RWPE2 (cell line): ENCODE results near the gene FXYD2.

ENCODE experiments used
- ATAC-seq: fragments of 200-7000 bp; cut with Tn5 transposase; 3 replicates; pipeline ENCODE4 v1.9.1; 2021; ENCODE audit warnings: low read depth
- DNase-seq: peaks from one replicate; pipeline ENCODE4 v3.0.0-alpha.2; 2020; ENCODE audit warnings: low spot score
- H3K27ac ChIP-seq: fragments of 450-650 bp; 2 replicates; pipeline ENCODE4 v1.5.1; 2017; ENCODE audit warnings: mild to moderate bottlenecking; ENCODE audit not compliant: poor library complexity, severe bottlenecking
- H3K27me3 ChIP-seq: fragments of 250-450 bp; sonication (Bioruptor Pico); 2 replicates; pipeline ENCODE4 v1.5.1; 2021; ENCODE audit warnings: mild to moderate bottlenecking, moderate library complexity; ENCODE audit not compliant: insufficient read depth, poor library complexity, severe bottlenecking
- H3K36me3 ChIP-seq: fragments of 250-450 bp; sonication (Bioruptor Pico); 2 replicates; pipeline ENCODE4 v1.5.1; 2020; ENCODE audit warnings: low read depth, mild to moderate bottlenecking, moderate library complexity
- H3K4me1 ChIP-seq: fragments of 250-450 bp; sonication (Bioruptor Pico); 2 replicates; pipeline ENCODE4 v1.5.1; 2021; ENCODE audit warnings: mild to moderate bottlenecking, moderate library complexity; ENCODE audit not compliant: insufficient read depth, poor library complexity, severe bottlenecking
- H3K4me3 ChIP-seq: fragments of 250-450 bp; sonication (Bioruptor Pico); 2 replicates; pipeline ENCODE4 v1.5.1; 2021; ENCODE audit warnings: mild to moderate bottlenecking, moderate library complexity; ENCODE audit not compliant: severe bottlenecking
- H3K9me3 ChIP-seq: fragments of 250-450 bp; sonication (Bioruptor Pico); 2 replicates; pipeline ENCODE4 v1.5.1; 2021; ENCODE audit warnings: mild to moderate bottlenecking, moderate library complexity; ENCODE audit not compliant: severe bottlenecking
- TF ChIP-seq, protein P1 (sequence below): fragments of 450-650 bp; IDR thresholded peaks from one replicate; pipeline ENCODE4 v1.5.1; 2017; ENCODE audit warnings: mild to moderate bottlenecking, moderate library complexity; ENCODE audit not compliant: poor library complexity, severe bottlenecking

The FXYD2 gene

GRCh38 chr11:117830072-117830471, 5.5 kb upstream of the FXYD2 start:
- H3K4me1 ChIP-seq: no peaks in the 10 kb centered on the region
- TF ChIP-seq, protein P1, sequence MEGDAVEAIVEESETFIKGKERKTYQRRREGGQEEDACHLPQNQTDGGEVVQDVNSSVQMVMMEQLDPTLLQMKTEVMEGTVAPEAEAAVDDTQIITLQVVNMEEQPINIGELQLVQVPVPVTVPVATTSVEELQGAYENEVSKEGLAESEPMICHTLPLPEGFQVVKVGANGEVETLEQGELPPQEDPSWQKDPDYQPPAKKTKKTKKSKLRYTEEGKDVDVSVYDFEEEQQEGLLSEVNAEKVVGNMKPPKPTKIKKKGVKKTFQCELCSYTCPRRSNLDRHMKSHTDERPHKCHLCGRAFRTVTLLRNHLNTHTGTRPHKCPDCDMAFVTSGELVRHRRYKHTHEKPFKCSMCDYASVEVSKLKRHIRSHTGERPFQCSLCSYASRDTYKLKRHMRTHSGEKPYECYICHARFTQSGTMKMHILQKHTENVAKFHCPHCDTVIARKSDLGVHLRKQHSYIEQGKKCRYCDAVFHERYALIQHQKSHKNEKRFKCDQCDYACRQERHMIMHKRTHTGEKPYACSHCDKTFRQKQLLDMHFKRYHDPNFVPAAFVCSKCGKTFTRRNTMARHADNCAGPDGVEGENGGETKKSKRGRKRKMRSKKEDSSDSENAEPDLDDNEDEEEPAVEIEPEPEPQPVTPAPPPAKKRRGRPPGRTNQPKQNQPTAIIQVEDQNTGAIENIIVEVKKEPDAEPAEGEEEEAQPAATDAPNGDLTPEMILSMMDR: no peak
- H3K27me3 ChIP-seq: no peaks in the 10 kb centered on the region

DNA sequence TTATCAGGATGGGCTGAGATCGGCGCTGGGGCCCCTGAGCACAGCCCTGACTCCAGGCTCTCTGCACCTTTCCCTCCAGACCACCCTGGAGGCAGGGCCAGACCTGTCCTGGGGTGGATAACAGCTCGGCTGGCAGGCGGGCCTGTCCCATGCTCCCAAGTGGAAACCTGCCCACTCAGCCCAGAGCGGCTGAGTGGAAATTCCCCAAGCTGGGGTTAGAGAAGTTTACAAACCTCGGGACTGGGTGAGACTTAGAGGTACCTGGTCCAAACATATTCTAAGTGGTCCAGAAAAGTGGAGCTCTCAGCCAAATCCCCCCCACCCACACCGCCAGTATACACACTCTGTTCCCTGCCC, 4.8 kb upstream of the FXYD2 start:
- H3K36me3 ChIP-seq: no peaks in the 10 kb centered on the region
- TF ChIP-seq, protein P1: no peak
- H3K9me3 ChIP-seq: no peaks in the 10 kb centered on the region
- DNase-seq (no peak), ATAC-seq (no peak)
- no peaks in the 10 kb centered on the region for H3K4me1 ChIP-seq
- H3K27me3 ChIP-seq: no peaks in the 10 kb centered on the region
- H3K27ac ChIP-seq: no peak overlapping the region
- H3K4me3 ChIP-seq: no peak overlapping the region

More at GRCh38 chr11:117830072-117830471, 5.5 kb upstream of the FXYD2 start:
- Histone ChIP-seq H3K4me3 (no peak overlapping the region), H3K9me3 (no peaks in the 10 kb centered on the region), H3K27ac (no peak overlapping the region), H3K36me3 (no peaks in the 10 kb centered on the region)
- no peak for ATAC-seq
- DNase-seq: no peak

- DNase-seq (no peak), ATAC-seq (peak; percentile 80)
These were observed 4.2 kb upstream of the FXYD2 start for GRCh38 chr11:117828611-117829368.

DNA sequence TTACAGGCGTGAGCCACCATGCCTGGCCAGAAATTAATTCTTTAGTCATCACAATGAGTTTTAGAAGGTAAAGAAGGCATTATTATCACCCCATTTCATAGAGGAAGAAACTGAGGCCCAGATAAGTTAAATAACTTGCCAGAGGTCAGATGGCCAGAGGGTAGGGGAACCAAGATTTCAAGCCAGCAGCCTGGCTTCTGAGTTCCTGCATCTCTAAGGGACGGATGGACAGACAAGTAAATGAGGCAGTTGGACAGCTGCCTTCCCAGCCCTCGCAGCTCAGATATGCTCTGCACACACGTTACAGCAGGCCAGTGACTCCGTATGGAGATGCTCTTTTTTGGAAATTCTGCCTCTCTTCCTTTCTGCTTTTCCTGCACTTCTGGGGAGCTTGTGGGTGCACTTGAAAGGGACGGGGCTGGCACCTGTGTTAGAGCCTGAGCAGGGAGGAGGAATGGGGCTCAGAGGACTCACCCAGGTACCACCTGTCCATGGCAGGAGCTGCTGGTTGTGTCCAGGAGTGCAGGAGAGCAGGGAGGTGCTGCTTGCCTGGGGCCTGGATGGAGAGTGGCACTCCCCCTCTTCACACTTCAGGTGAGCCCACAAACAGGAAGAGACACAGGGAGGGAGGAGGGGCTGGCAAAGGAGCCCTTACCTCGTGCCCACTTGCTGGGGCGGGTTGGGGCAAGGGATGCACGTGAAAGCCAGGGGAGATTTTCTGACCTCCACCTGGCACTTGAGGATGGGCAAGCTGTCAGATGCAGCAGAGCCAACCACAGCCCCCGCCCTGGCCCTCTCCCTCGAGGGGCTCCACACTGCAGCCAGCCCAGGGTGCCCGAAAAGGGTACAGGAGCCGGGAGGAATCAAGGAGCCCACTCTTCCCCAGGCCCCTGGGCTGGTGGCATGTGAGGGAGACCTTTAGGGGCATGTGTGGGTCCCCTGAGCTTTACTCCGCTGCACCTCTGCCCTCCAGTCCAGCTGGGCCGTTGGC, 3.3 kb upstream of the FXYD2 start:
- ATAC-seq (no peak), DNase-seq (no peak)
- Histone ChIP-seq H3K9me3 (no peaks in the 10 kb centered on the region), H3K27ac (no peak overlapping the region), H3K4me3 (no peak overlapping the region), H3K27me3 (no peaks in the 10 kb centered on the region), H3K4me1 (no peaks in the 10 kb centered on the region), H3K36me3 (no peaks in the 10 kb centered on the region)
- TF ChIP-seq, protein P1: no peak

More at GRCh38 chr11:117828611-117829368, 4.2 kb upstream of the FXYD2 start:
- Histone ChIP-seq H3K36me3 (no peaks in the 10 kb centered on the region), H3K4me3 (no peak overlapping the region), H3K4me1 (no peaks in the 10 kb centered on the region), H3K9me3 (no peaks in the 10 kb centered on the region), H3K27me3 (no peaks in the 10 kb centered on the region), H3K27ac (no peak overlapping the region)
- TF ChIP-seq, protein P1: no peak
